HUES48 (cell line): ENCODE data around the gene APMAP.

Source experiments
- H3K27ac ChIP-seq: one replicate; pipeline ENCODE4 v1.7.0; 2013; ENCODE audit warnings: low read depth, low read length, inconsistent platforms
- H3K27me3 ChIP-seq: 2 replicates; pipeline ENCODE4 v1.6.1; 2013; ENCODE audit warnings: mild to moderate bottlenecking, low read length; ENCODE audit not compliant: control insufficient read depth, insufficient read depth
- H3K36me3 ChIP-seq: 2 replicates; pipeline ENCODE4 v1.6.1; 2013; ENCODE audit warnings: low read length; ENCODE audit not compliant: control insufficient read depth, insufficient read depth
- H3K4me1 ChIP-seq: 2 replicates; pipeline ENCODE4 v1.6.1; 2013; ENCODE audit warnings: mild to moderate bottlenecking, low read length; ENCODE audit not compliant: control insufficient read depth, insufficient read depth
- H3K4me3 ChIP-seq: 2 replicates; pipeline ENCODE4 v1.5.1; 2013; ENCODE audit warnings: mild to moderate bottlenecking, low read depth, low read length
- H3K9ac ChIP-seq: 2 replicates; pipeline ENCODE4 v1.6.1; 2013; ENCODE audit warnings: mild to moderate bottlenecking, low read depth, low read length, moderate library complexity
- H3K9me3 ChIP-seq: 2 replicates; pipeline ENCODE4 v1.6.1; 2013; ENCODE audit warnings: low read length; ENCODE audit not compliant: control insufficient read depth, insufficient read depth

The APMAP gene

GRCh38 chr20:24972341-24972740 is 20.2 kb downstream of the APMAP start:
- Histone ChIP-seq H3K9me3 (0 out of 2 replicates have a peak, but pooled peaks cover 6% of the 10 kb centered on the region), H3K4me1 (no peaks in the 10 kb centered on the region), H3K9ac (no peak overlapping the region), H3K27me3 (no peaks in the 10 kb centered on the region), H3K27ac (no peak overlapping the region), H3K4me3 (no peak overlapping the region), H3K36me3 (peaks cover 78% of the 10 kb centered on the region)

GRCh38 chr20:24971376-24972101 is 21.0 kb downstream of the APMAP start:
- 0 out of 2 replicates have a peak, but pooled peaks cover 4% of the 10 kb centered on the region for H3K9me3 ChIP-seq
- H3K27ac ChIP-seq: no peak overlapping the region
- H3K36me3 ChIP-seq: peaks cover 74% of the 10 kb centered on the region
- no peaks in the 10 kb centered on the region for H3K27me3 ChIP-seq
- H3K4me1 ChIP-seq: no peaks in the 10 kb centered on the region
- H3K9ac ChIP-seq: no peak overlapping the region
- no peak overlapping the region for H3K4me3 ChIP-seq

GRCh38 chr20:24970754-24971153 is 21.8 kb downstream of the APMAP start:
- Histone ChIP-seq H3K27ac (no peak overlapping the region), H3K9me3 (no peaks in the 10 kb centered on the region), H3K27me3 (no peaks in the 10 kb centered on the region), H3K4me1 (no peaks in the 10 kb centered on the region), H3K4me3 (no peak overlapping the region), H3K36me3 (peaks cover 78% of the 10 kb centered on the region), H3K9ac (no peak overlapping the region)

GRCh38 chr20:24970030-24970553 is 22.5 kb downstream of the APMAP start:
- Histone ChIP-seq H3K9me3 (no peaks in the 10 kb centered on the region), H3K27ac (no peak overlapping the region), H3K27me3 (no peaks in the 10 kb centered on the region), H3K9ac (no peak overlapping the region), H3K4me3 (no peak overlapping the region), H3K4me1 (no peaks in the 10 kb centered on the region), H3K36me3 (peaks cover 83% of the 10 kb centered on the region)

GRCh38 chr20:24969186-24970029 is 23.1 kb downstream of the APMAP start:
- peaks cover 83% of the 10 kb centered on the region for H3K36me3 ChIP-seq

GRCh38 chr20:24968278-24968800 is 24.2 kb downstream of the APMAP start:
- peaks cover 86% of the 10 kb centered on the region for H3K36me3 ChIP-seq

More at GRCh38 chr20:24969186-24970029, 23.1 kb downstream of the APMAP start:
- Histone ChIP-seq H3K4me3 (no peak overlapping the region), H3K4me1 (no peaks in the 10 kb centered on the region), H3K9me3 (no peaks in the 10 kb centered on the region), H3K27me3 (no peaks in the 10 kb centered on the region), H3K9ac (no peak overlapping the region), H3K27ac (no peak overlapping the region)

GRCh38 chr20:24966317-24967012 is 26.1 kb downstream of the APMAP start:
- Histone ChIP-seq H3K4me3 (no peak overlapping the region), H3K27ac (no peak overlapping the region), H3K4me1 (no peaks in the 10 kb centered on the region), H3K27me3 (no peaks in the 10 kb centered on the region), H3K36me3 (peaks cover 84% of the 10 kb centered on the region), H3K9me3 (no peaks in the 10 kb centered on the region), H3K9ac (no peak overlapping the region)

More at GRCh38 chr20:24968278-24968800, 24.2 kb downstream of the APMAP start:
- H3K9me3 ChIP-seq: no peaks in the 10 kb centered on the region
- no peak overlapping the region for H3K27ac ChIP-seq
- no peaks in the 10 kb centered on the region for H3K27me3 ChIP-seq
- H3K4me3 ChIP-seq: no peak overlapping the region
- H3K9ac ChIP-seq: no peak overlapping the region
- H3K4me1 ChIP-seq: no peaks in the 10 kb centered on the region

- H3K4me3 ChIP-seq: no peak overlapping the region
- no peak overlapping the region for H3K27ac ChIP-seq
- peaks cover 83% of the 10 kb centered on the region for H3K36me3 ChIP-seq
- no peak overlapping the region for H3K9ac ChIP-seq
- H3K9me3 ChIP-seq: no peaks in the 10 kb centered on the region
- no peaks in the 10 kb centered on the region for H3K4me1 ChIP-seq
- no peaks in the 10 kb centered on the region for H3K27me3 ChIP-seq
Observed at GRCh38 chr20:24965065-24965919, 27.3 kb downstream of the APMAP start.

- Histone ChIP-seq H3K4me3 (no peak overlapping the region), H3K9ac (no peak overlapping the region), H3K27me3 (no peaks in the 10 kb centered on the region), H3K27ac (no peak overlapping the region), H3K4me1 (no peaks in the 10 kb centered on the region), H3K9me3 (no peaks in the 10 kb centered on the region), H3K36me3 (peaks cover 81% of the 10 kb centered on the region)
Observed at GRCh38 chr20:24964506-24964840, 28.1 kb downstream of the APMAP start.
